Smooth muscle cell (in vitro differentiated cells): Measurements from ENCODE around the gene PDGFB. TPM values are rescaled to one million over a fixed set of nuclear protein-coding genes. Genes with fewer than 3 reads are reported as not detected.
A peak's percentile ranks its signal among the peaks of the same experiment; 100 is the strongest.

Experiments used
- DNase-seq: peaks from one replicate; lab custom pipeline; 2025; ENCODE audit not compliant: unreplicated experiment; lab: John Stamatoyannopoulos, UW
- H2AFZ ChIP-seq: fragments of 200-600 bp; sonication (generic); 2 replicates; pipeline ENCODE4 v1.6.0; 2016; ENCODE audit warnings: antibody characterized with exemption, low read depth, mild to moderate bottlenecking
- H3F3A ChIP-seq: fragments of 200-600 bp; sonication (generic); 2 replicates; pipeline ENCODE4 v1.6.0; 2017; ENCODE audit warnings: antibody characterized with exemption, low read depth
- H3K27ac ChIP-seq: fragments of 200-600 bp; sonication (generic); 2 replicates; pipeline ENCODE4 v1.5.1; 2016; ENCODE audit warnings: low read depth, mild to moderate bottlenecking
- H3K27me3 ChIP-seq: fragments of 200-600 bp; sonication (generic); 2 replicates; pipeline ENCODE4 v1.6.1; 2016; ENCODE audit warnings: low read depth, mild to moderate bottlenecking
- H3K36me3 ChIP-seq: fragments of 200-600 bp; sonication (generic); 2 replicates; pipeline ENCODE4 v1.5.1; 2016; ENCODE audit warnings: low read depth
- H3K4me1 ChIP-seq: fragments of 200-600 bp; sonication (generic); 2 replicates; pipeline ENCODE4 v1.5.1; 2016; ENCODE audit warnings: low read depth
- H3K4me2 ChIP-seq: fragments of 200-600 bp; sonication (generic); 2 replicates; pipeline ENCODE4 v1.6.0; 2016; ENCODE audit warnings: mild to moderate bottlenecking
- H3K4me3 ChIP-seq: fragments of 200-600 bp; sonication (generic); 2 replicates; pipeline ENCODE4 v1.5.1; 2016; ENCODE audit warnings: mild to moderate bottlenecking
- H3K79me2 ChIP-seq: fragments of 200-600 bp; sonication (generic); 2 replicates; pipeline ENCODE4 v1.6.0; 2016; ENCODE audit warnings: low read depth, mild to moderate bottlenecking
- H3K9ac ChIP-seq: fragments of 200-600 bp; sonication (generic); 2 replicates; pipeline ENCODE4 v1.6.0; 2016; ENCODE audit warnings: low read depth
- H3K9me3 ChIP-seq: fragments of 200-600 bp; sonication (generic); replicated peaks from 2 replicates; pipeline ENCODE4 v1.5.1; 2016; ENCODE audit warnings: low read depth
- H4K20me1 ChIP-seq: fragments of 200-600 bp; sonication (generic); 2 replicates; pipeline ENCODE4 v1.6.0; 2016; ENCODE audit warnings: low read depth
- CTCF ChIP-seq: fragments of 200-600 bp; sonication (generic); IDR thresholded peaks from 2 replicates; pipeline ENCODE4 v1.5.1; 2017; ENCODE audit warnings: borderline replicate concordance, mild to moderate bottlenecking, antibody characterized with exemption; ENCODE audit not compliant: insufficient read depth, poor library complexity, severe bottlenecking
- WGBS: methylation state at CpG from one replicate; pipeline ENCODE4 v1.1.7; 2016; ENCODE audit warnings: low lambda C conversion rate; 5-methylcytosine and 5-hydroxymethylcytosine counted together
- polyA plus RNA-seq: library from polyadenylated mRNA; unstranded; fragments of >200 nt; fragmentation: Nextera tagmentation; extraction: Ambion mirVana; gene quantifications from 2 replicates; pipeline ENCODE4 v1.2.1, GENCODE V29; 2016
- total RNA-seq: library from RNA; depleted of rRNA; stranded (reverse); fragments of >200 nt; gene quantifications from 2 replicates; pipeline ENCODE4 v1.2.3, GENCODE V29; 2014

Gene PDGFB
- total and polyA plus RNA-seq, 2 experiments from 2014 or later: 0.31 to 2.1 TPM

GRCh38 chr22:39206491-39206890, 38.3 kb downstream of the PDGFB start:
- no peak for DNase-seq
- Histone ChIP-seq H2AFZ (no peak overlapping the region), H3K9ac (no peak overlapping the region), H4K20me1 (no peaks in the 10 kb centered on the region), H3K79me2 (no peaks in the 10 kb centered on the region), H3K4me3 (no peak overlapping the region), H3F3A (no peaks in the 10 kb centered on the region), H3K4me2 (no peak overlapping the region), H3K36me3 (no peaks in the 10 kb centered on the region), H3K4me1 (no peaks in the 10 kb centered on the region), H3K27me3 (no peaks in the 10 kb centered on the region), H3K27ac (no peak overlapping the region), H3K9me3 (no peaks in the 10 kb centered on the region)
- WGBS: 98% methylated on average over 5 of the region's 7 CpGs
- TF ChIP-seq CTCF: no peak

GRCh38 chr22:39205344-39206021, 39.3 kb downstream of the PDGFB start:
- Histone ChIP-seq H3K27me3 (no peaks in the 10 kb centered on the region), H3K9ac (no peak overlapping the region), H3K79me2 (no peaks in the 10 kb centered on the region), H3K4me2 (peak overlapping the region; percentile 26), H3F3A (no peaks in the 10 kb centered on the region), H3K4me1 (no peaks in the 10 kb centered on the region), H3K36me3 (no peaks in the 10 kb centered on the region), H4K20me1 (no peaks in the 10 kb centered on the region), H3K4me3 (no peak overlapping the region), H3K9me3 (no peaks in the 10 kb centered on the region), H3K27ac (no peak overlapping the region), H2AFZ (no peak overlapping the region)
- no peak for TF ChIP-seq CTCF
- no peak for DNase-seq
- 50% methylated on average over 8 of the region's 8 CpGs for WGBS

- H3K9ac ChIP-seq: no peak overlapping the region
- H3K4me2 ChIP-seq: no peak overlapping the region
- no peaks in the 10 kb centered on the region for H3F3A ChIP-seq
- no peak overlapping the region for H3K4me3 ChIP-seq
- no peaks in the 10 kb centered on the region for H4K20me1 ChIP-seq
- H2AFZ ChIP-seq: no peak overlapping the region
- H3K36me3 ChIP-seq: no peaks in the 10 kb centered on the region
- no peaks in the 10 kb centered on the region for H3K9me3 ChIP-seq
- no peak for TF ChIP-seq CTCF
- 97% methylated on average over 8 of the region's 8 CpGs for WGBS
- no peak overlapping the region for H3K27ac ChIP-seq
- H3K79me2 ChIP-seq: no peaks in the 10 kb centered on the region
- no peak for DNase-seq
- H3K4me1 ChIP-seq: no peaks in the 10 kb centered on the region
- no peaks in the 10 kb centered on the region for H3K27me3 ChIP-seq
These were observed 40.6 kb downstream of the PDGFB start for GRCh38 chr22:39204216-39204615.

GRCh38 chr22:39197578-39197977, 47.2 kb downstream of the PDGFB start:
- H3K36me3 ChIP-seq: no peaks in the 10 kb centered on the region
- TF ChIP-seq CTCF: no peak
- no peak overlapping the region for H3K4me2 ChIP-seq
- no peak overlapping the region for H3K9ac ChIP-seq
- no peak overlapping the region for H3K27ac ChIP-seq
- H4K20me1 ChIP-seq: no peaks in the 10 kb centered on the region
- no peaks in the 10 kb centered on the region for H3F3A ChIP-seq
- H3K27me3 ChIP-seq: no peaks in the 10 kb centered on the region
- no peaks in the 10 kb centered on the region for H3K79me2 ChIP-seq
- DNase-seq: no peak
- 84% methylated on average over 5 of the region's 5 CpGs for WGBS
- no peaks in the 10 kb centered on the region for H3K9me3 ChIP-seq
- H2AFZ ChIP-seq: no peak overlapping the region
- H3K4me3 ChIP-seq: no peak overlapping the region
- no peaks in the 10 kb centered on the region for H3K4me1 ChIP-seq
